Colon (tissue), 2 donors: ENCODE results near the gene PELI1.

Experiments used
- FAIRE-seq: peaks from 2 replicates; lab custom pipeline; 2012; peaks lifted over from hg19 to GRCh38; lab: Jason Lieb, UNC
- donor health status: control.
- donor health status: control.

PELI1 gene

GRCh38 chr2:64153811-64154210, 9.6 kb upstream of the PELI1 start:
- no peak for FAIRE-seq

- no peak for FAIRE-seq
These were observed 7.3 kb upstream of the PELI1 start for GRCh38 chr2:64151476-64151875.

GRCh38 chr2:64145714-64146113, 1.5 kb upstream of the PELI1 start:
- FAIRE-seq = no peak

- no peak for FAIRE-seq
These were observed 899 bp upstream of the PELI1 start for GRCh38 chr2:64145119-64145518.

GRCh38 chr2:64143169-64144056, 807 bp downstream of the PELI1 start:
- no peak for FAIRE-seq

DNA sequence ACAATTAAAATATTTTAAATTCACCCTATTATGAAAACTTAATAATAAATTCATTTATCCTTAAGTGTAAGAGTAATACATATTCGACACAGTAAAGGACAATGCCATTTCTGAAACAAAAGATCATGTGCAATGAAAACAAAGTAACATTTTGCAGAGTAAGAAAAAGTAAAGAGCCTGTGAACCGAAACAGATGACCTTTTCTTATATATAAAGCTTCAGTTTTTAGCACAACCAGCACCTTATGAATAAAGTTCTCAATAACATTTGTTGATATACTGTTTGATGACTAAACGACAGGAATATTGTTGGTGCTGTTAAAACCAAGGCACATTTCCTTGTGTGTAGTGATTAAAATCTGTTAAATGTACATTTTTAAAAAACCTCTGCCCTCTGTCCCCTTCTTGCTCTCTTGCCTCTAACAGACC, 1.5 kb downstream of the PELI1 start:
- FAIRE-seq = no peak

DNA sequence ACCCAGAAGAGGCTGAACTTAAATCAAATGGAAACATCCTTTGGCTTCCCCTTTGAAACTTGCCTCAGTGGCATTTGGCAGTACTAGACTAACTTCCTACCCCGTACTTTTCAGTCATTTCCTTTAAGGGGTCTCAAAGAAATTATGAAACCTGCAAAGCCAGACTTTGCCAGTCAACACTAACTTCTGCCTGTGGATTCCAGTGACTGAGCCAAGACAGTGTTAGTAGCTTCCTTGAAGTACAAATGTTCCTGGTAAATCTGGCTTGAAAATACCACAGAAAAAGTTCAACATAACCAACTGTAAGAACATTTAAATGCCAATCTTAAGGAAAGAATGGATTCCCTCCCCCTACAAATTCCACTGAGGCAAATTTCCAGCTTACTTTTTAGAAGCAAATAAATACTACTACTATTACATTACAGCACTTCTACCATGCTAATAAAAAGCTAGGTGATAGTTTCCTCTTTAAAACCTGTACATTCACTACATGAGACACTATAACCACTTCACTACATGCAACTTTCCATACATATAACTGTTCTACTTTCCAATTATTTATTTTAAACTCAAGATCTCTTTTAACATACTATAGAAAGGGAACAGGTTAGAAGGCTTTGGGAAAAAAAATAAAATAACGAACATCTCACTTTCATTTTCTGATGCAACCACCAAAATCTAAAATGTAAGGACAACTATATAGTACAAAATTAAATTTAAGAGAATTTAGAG, 2.4 kb downstream of the PELI1 start:
- no peak for FAIRE-seq

GRCh38 chr2:64140665-64141200, 3.5 kb downstream of the PELI1 start:
- FAIRE-seq = no peak

DNA sequence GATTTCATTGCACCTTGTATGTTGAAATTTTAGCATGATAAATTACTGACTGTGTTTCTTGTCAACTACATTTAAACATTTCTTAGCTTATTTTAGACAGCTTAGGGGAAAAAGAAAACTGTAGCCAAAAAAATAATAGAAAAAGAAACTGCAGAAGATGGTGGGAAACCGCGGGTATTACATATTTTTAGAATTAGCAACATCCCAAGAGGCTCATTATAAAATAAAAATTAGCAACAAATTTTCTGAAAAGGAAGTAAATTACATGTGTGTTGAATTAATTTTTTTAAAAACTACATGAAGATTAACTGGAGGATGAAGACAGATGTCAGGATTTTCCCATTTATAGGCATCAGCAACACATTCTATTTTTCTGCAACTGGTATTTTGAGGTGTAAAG, 4.3 kb downstream of the PELI1 start:
- no peak for FAIRE-seq

GRCh38 chr2:64137996-64138395, 6.2 kb downstream of the PELI1 start:
- FAIRE-seq = no peak

DNA sequence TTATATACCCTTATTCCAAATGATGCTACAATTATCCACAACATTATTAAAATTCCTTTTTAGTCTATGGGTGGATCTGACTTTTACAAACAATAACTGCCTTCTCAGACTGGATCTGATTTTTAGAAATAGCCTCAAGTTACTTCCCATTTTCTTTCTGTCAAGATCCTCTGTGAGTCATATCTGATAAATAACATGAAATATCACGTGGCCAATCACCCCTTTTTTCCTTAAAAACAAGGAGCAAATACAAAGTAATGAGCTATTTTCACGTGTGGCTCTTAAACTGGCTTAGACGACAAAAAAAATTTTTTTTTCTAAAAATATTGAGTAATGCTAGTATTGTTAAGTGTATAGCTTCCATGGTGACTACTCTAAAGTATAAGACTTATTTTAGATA, 6.7 kb downstream of the PELI1 start:
- FAIRE-seq = no peak

DNA sequence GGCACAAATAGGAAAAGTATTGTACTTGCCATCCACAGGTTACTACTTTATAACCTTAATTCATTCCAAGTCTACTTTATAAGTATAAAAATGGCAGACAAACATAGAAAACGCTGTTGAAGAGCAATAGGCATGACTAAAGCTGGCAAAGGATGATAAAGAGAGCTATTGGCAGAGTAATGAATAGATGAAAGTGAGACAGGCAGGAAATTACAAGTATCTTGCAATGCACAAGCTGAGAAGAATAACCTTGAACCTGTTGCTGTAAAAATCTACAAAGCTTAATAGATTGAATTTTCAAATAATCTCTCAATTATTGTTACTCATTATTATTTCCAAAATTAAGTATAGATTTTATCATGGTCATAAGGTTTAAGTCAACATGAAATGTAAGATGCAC, 8.8 kb downstream of the PELI1 start:
- FAIRE-seq = peak; percentile 38

GRCh38 chr2:64134813-64135212, 9.4 kb downstream of the PELI1 start:
- FAIRE-seq = peak; percentile 38

- no peak for FAIRE-seq
These were observed 10.4 kb downstream of the PELI1 start for GRCh38 chr2:64133828-64134227.

- no peak for FAIRE-seq
These were observed 10.9 kb downstream of the PELI1 start for GRCh38 chr2:64133354-64133753.

DNA sequence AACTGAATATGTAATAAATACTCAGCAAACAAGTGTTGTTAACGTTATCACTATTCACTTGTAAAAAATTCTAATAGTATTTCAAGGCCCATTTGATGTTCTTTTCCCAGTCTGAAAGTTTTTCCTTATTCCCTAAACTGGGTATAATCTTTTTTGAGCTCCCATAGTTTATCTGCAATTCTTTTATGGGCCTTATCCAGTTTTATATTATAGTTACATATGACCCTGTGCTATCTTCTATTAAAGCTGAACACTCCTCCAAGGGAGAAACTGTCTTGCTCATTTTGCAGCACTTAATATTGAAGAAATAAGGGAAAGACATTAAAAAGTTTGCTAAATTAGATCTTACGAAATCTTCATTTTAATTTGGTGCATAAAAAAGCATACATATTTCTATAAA, 13.9 kb downstream of the PELI1 start:
- FAIRE-seq = no peak

DNA sequence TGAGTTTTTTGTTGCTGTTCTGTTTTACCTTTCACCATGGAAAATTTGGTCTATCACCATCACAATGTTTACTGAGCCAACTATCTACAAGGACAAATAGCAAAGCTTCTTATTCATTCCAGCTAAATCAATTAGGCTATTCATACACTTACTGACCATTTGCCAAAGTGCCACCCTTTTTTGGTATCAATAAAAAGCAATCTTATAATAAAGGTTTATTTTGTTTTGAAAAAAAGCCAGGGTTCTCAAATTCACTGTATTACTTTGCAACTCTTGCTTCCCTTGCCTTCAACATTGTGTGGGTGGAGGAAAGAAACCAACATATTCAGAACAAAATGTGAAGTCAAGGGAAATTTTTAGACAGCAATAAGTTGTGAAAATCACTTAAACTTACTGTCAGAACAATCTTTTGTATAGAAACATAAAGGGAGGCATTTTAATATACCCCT, 15.3 kb downstream of the PELI1 start:
- FAIRE-seq = peak; percentile 21

- no peak for FAIRE-seq
These were observed 15.8 kb downstream of the PELI1 start for GRCh38 chr2:64128406-64128805.

GRCh38 chr2:64127119-64127518, 17.1 kb downstream of the PELI1 start:
- FAIRE-seq = no peak

- FAIRE-seq = no peak
These were observed 17.6 kb downstream of the PELI1 start for GRCh38 chr2:64126601-64127000.

DNA sequence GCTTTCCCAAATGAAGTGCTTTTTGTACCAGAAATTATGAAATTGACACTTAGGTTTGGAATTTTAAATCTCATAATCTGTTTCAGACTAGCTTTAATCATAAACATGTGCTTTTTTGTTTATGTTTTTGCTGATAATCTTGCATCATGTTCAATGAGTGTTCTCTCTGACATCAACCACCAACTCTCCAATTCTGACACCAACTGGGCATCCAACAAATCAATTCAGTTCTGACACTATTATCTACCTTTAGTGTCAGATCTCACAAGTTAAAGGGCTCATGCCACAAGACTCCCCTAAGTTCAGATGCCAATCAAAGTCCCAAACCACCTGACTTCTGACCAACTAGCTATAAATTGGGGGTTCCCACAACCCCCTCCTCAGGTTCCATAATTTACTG, 19.6 kb downstream of the PELI1 start:
- FAIRE-seq = no peak

DNA sequence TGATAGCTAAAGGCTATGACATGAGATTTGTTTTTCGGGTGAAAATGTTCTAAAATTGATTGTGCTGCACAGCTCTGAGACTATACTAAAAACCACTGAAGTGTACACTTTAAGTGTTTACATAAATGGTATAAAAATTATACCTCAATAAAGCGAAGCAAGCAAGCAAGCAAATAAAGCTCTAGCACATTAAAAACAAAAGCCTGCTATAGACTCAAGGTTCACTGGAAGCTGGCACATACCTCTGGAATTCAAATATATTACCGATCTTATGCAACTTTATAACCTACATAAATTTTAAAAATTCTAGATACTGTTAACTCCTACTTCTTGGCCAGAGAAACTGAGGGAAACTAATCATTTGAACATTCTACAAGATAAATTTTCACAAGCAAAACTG, 20.1 kb downstream of the PELI1 start:
- FAIRE-seq = peak; percentile 43

DNA sequence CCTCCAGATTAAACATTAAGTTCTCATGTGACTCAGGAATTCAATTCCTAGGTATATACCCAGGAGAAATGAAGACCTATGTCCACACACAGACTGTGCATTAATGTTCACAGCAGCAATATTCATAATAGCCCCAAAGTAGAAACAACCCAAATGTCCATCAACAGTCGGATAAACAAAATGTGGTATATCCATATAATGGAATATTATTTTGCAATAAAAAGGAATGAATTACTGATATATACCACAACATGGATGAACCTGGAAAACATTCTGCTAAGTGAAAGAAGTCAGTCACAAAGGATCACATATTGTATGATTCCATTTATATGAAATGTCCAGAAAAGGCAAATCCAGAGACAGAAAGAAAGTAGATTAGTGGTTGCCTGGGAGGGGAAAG, 20.5 kb downstream of the PELI1 start:
- FAIRE-seq = no peak
